Glutamatergic neuron (in vitro differentiated cells): ENCODE measurements around the gene PTPN2. TPM values are rescaled to one million over a fixed set of nuclear protein-coding genes. Genes with fewer than 3 reads are reported as not detected.
"Not testable (repeated sequence)": the region's sequence is repeated elsewhere in the genome, so short reads cannot be mapped to it uniquely, and the experiment has no call there.

Experiments used
- DNase-seq: peaks from one replicate; pipeline ENCODE4 v3.0.0; 2022
- H3K27ac Mint-ChIP-seq: one replicate; pipeline ENCODE4 v1.8.0; 2020; ENCODE audit warnings: mild to moderate bottlenecking, mixed read lengths, inconsistent platforms; ENCODE audit not compliant: unreplicated experiment
- H3K27me3 Mint-ChIP-seq: one replicate; pipeline ENCODE4 v1.8.0; 2020; ENCODE audit warnings: mild to moderate bottlenecking, moderate library complexity, mixed read lengths, inconsistent platforms; ENCODE audit not compliant: unreplicated experiment
- H3K36me3 Mint-ChIP-seq: one replicate; pipeline ENCODE4 v1.8.0; 2020; ENCODE audit warnings: mild to moderate bottlenecking, mixed read lengths, inconsistent platforms; ENCODE audit not compliant: unreplicated experiment
- H3K4me1 Mint-ChIP-seq: one replicate; pipeline ENCODE4 v1.8.0; 2020; ENCODE audit warnings: mild to moderate bottlenecking, low read depth, mixed read lengths, inconsistent platforms; ENCODE audit not compliant: unreplicated experiment
- H3K4me3 Mint-ChIP-seq: one replicate; pipeline ENCODE4 v1.8.0; 2020; ENCODE audit warnings: mild to moderate bottlenecking, mixed read lengths, inconsistent platforms; ENCODE audit not compliant: unreplicated experiment
- H3K9me3 Mint-ChIP-seq: one replicate; pipeline ENCODE4 v1.8.0; 2020; ENCODE audit warnings: mild to moderate bottlenecking, moderate library complexity, mixed read lengths, inconsistent platforms; ENCODE audit not compliant: unreplicated experiment
- total RNA-seq: library from RNA; stranded (reverse); fragmentation: NEBNext Ultra II Directional; extraction: Animal tissue kit (Norgen Biotek cat#: 25700); gene quantifications from one replicate; pipeline ENCODE4 v1.2.1, GENCODE V29; 2021; ENCODE audit not compliant: unreplicated experiment
- TF ChIP-seq, protein P1 (sequence below): fragments of 200-600 bp; sonication (generic); IDR thresholded peaks from one replicate; pipeline ENCODE4 v1.5.0; 2021; ENCODE audit not compliant: partially characterized antibody, unreplicated experiment

Gene PTPN2
- total RNA-seq, 1 donor from 2014 or later, result 33.3 TPM

GRCh38 chr18:12879840-12880540, 4.0 kb downstream of the PTPN2 start:
- DNase-seq, result no peak
- peaks cover 10% of the 10 kb centered on the region for H3K27me3 Mint-ChIP-seq
- peaks cover 17% of the 10 kb centered on the region for H3K9me3 Mint-ChIP-seq
- H3K36me3 Mint-ChIP-seq, result no peaks in the 10 kb centered on the region
- TF ChIP-seq, protein P1, sequence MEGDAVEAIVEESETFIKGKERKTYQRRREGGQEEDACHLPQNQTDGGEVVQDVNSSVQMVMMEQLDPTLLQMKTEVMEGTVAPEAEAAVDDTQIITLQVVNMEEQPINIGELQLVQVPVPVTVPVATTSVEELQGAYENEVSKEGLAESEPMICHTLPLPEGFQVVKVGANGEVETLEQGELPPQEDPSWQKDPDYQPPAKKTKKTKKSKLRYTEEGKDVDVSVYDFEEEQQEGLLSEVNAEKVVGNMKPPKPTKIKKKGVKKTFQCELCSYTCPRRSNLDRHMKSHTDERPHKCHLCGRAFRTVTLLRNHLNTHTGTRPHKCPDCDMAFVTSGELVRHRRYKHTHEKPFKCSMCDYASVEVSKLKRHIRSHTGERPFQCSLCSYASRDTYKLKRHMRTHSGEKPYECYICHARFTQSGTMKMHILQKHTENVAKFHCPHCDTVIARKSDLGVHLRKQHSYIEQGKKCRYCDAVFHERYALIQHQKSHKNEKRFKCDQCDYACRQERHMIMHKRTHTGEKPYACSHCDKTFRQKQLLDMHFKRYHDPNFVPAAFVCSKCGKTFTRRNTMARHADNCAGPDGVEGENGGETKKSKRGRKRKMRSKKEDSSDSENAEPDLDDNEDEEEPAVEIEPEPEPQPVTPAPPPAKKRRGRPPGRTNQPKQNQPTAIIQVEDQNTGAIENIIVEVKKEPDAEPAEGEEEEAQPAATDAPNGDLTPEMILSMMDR, result no peak
- H3K4me1 Mint-ChIP-seq, result peaks cover 30% of the 10 kb centered on the region
- no peak overlapping the region for H3K27ac Mint-ChIP-seq
- no peak overlapping the region for H3K4me3 Mint-ChIP-seq

DNA sequence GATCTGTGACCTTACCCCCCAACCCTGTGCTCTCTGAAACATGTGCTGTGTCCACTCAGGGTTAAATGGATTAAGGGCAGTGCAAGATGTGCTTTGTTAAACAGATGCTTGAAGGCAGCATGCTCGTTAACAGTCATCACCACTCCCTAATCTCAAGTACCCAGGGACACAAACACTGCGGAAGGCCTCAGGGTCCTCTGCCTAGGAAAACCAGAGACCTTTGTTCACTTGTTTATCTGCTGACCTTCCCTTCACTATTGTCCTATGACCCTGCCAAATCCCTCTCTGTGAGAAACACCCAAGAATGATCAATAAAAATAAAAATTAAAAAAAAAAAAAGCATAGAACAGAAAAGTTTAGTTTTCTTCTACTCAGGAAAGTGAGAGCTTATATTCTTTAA, 9.0 kb downstream of the PTPN2 start:
- H3K27me3 Mint-ChIP-seq, H3K4me3 Mint-ChIP-seq: not testable (repeated sequence)
- peak overlapping the region; percentile 94 for H3K27ac Mint-ChIP-seq

DNA sequence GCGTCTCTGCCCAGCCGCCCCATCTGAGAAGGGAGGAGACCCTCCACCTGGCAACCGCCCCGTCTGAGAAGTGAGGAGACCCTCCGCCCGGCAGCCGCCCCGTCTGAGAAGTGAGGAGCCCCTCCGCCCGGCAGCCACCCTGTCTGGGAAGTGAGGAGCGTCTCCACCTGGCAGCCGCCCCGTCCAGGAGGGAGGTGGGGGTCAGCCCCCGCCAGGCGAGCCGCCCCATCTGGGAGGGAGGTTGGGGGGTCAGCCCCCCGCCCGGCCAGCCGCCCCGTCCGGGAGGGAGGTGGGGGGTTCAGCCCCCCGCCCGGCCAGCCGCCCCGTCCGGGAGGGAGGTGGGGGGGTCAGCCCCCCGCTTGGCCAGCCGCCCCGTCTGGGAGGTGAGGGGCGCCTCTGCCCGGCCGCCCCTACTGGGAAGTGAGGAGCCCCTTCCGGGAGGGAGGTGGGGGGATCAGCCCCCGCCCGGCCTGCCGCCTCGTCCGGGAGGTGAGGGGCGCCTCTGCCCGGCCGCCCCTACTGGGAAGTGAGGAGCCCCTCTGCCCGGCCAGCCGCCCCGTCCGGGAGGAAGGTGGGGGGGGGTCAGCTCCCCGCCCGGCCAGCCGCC, 10.0 kb downstream of the PTPN2 start:
- not testable (repeated sequence) for H3K4me1 Mint-ChIP-seq

More for the DNA sequence above, 9.0 kb downstream of the PTPN2 start:
- peaks cover 11% of the 10 kb centered on the region for H3K4me1 Mint-ChIP-seq
- DNase-seq, H3K36me3 Mint-ChIP-seq: not testable (repeated sequence)
- H3K9me3 Mint-ChIP-seq, result peaks cover 11% of the 10 kb centered on the region

DNA sequence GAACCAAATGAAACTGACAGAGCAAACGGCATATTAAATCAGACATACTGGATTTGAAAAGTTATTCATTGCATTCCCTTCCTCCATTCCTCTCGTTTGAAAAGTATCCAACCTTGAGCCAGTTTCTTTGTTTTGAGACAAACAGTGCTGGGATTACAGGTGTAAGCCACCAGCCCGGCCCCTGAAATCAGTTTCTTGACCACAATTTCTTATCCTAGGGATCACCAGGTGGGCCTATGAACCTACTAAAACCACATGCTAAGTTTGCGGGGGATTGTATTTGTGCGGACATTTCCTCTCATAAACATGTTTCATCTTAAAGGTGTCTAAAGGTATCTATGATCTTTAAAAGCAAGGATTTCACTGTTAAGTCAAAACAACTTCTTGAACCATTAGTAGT, 11.6 kb downstream of the PTPN2 start:
- peaks cover 11% of the 10 kb centered on the region for H3K9me3 Mint-ChIP-seq
- H3K36me3 Mint-ChIP-seq, result peaks cover 5% of the 10 kb centered on the region
- H3K27me3 Mint-ChIP-seq, result peaks cover 3% of the 10 kb centered on the region
- H3K4me1 Mint-ChIP-seq, result peaks cover 9% of the 10 kb centered on the region
- no peak overlapping the region for H3K4me3 Mint-ChIP-seq
- no peak for DNase-seq
- TF ChIP-seq, protein P1, result no peak
- H3K27ac Mint-ChIP-seq, result peak overlapping the region; percentile 8

More for the DNA sequence above, 10.0 kb downstream of the PTPN2 start:
- H3K36me3 Mint-ChIP-seq, H3K27me3 Mint-ChIP-seq, H3K27ac Mint-ChIP-seq, H3K4me3 Mint-ChIP-seq: not testable (repeated sequence)
- DNase-seq, result peak; percentile 17
- H3K9me3 Mint-ChIP-seq, result peaks cover 11% of the 10 kb centered on the region

- DNase-seq, result no peak
- no peak overlapping the region for H3K27ac Mint-ChIP-seq
- peaks cover 7% of the 10 kb centered on the region for H3K9me3 Mint-ChIP-seq
- H3K4me3 Mint-ChIP-seq, result no peak overlapping the region
- H3K36me3 Mint-ChIP-seq, result peaks cover 5% of the 10 kb centered on the region
- peaks cover 3% of the 10 kb centered on the region for H3K27me3 Mint-ChIP-seq
- TF ChIP-seq, protein P1, result no peak
- no peaks in the 10 kb centered on the region for H3K4me1 Mint-ChIP-seq
Measured at GRCh38 chr18:12868576-12868975, 15.5 kb downstream of the PTPN2 start.
